ENCODE data around the gene KLHL40. TPM values are rescaled to one million over a fixed set of nuclear protein-coding genes. Genes with fewer than 3 reads are reported as not detected.

The KLHL40 gene
- polyA plus RNA-seq, 1 experiment, result not detected

DNA sequence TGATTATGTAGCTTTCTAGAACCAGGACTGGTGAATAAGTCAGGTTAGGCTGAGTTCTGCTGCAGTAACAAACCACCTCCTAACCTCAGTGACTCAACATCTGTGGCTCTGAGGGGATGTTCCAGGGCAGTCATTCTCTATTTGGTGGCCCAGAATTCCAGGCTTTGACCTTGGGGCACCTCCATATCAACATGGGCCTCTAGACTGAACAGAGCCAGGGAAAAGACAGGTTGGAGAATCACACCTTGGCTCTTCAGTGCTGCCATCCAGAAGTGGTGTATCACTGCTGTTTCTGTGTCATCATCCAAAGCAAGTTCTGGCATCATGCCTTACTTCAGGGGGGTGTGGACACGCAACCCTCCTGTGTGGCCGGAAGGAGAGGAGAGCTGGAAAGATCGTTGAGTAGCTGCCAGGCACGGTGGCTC is 16.5 kb upstream of the KLHL40 start:
- TF ChIP-seq CTCF (IDR thresholded peaks at IDR 0.05; ENCODE audit: low read depth, low read length), result no peak
- Histone ChIP-seq H3K27me3 (ENCODE audit: control insufficient read depth, insufficient read depth, low read length) (peaks cover 14% of the 10 kb centered on the region), H3K27ac (ENCODE audit: low read depth, low read length) (no peak overlapping the region), H3K9me3 (ENCODE audit: control insufficient read depth, insufficient read depth, low read length) (peaks cover 10% of the 10 kb centered on the region), H3K4me3 (ENCODE audit: low read depth, low read length) (no peak overlapping the region)
- ChIA-PET POLR2A (interaction anchor here (1.0 kb wide), 1 partner anchor 15 kb away, joined by 4 read pairs; the partner anchor contains the start of gene ZBTB47), CTCF (no interaction called here)
- DNase-seq (ENCODE audit: low read depth, low spot score), result no peak

DNA sequence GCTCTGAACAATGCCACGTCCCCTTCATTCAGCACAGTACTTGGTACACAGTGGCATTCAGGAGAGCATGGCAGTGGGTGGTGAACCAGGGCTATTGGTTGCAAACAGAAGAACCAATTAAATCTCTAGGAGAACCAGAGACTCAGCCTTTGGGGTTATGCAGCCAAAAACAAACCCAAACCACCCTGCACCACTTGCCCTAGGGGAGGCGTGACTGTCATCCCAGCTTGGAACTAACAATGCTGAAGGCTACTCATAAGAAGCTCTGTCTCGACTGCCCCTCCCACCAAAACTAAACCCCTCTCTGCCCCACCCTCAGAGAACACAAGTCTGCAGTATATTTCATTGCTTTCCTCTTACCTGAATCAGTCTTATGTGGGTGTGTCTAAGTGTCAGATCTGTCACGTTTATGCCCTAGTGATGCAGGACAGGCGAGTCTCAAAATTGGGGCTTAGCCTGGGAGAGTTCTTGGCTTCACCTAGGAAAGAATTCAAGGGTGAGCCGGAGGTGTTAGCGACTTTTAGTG is 15.2 kb upstream of the KLHL40 start:
- no peak for DNase-seq (ENCODE audit: low read depth, low spot score)
- ChIA-PET CTCF (no interaction called here), POLR2A (interaction anchor here (1.0 kb wide), 1 partner anchor 16 kb away, joined by 4 read pairs; the partner anchor contains the start of gene ZBTB47)
- TF ChIP-seq CTCF (IDR thresholded peaks at IDR 0.05; ENCODE audit: low read depth, low read length), result no peak
- H3K27ac ChIP-seq (ENCODE audit: low read depth, low read length), result no peak overlapping the region
- H3K4me3 ChIP-seq (ENCODE audit: low read depth, low read length), result no peak overlapping the region
- peaks cover 10% of the 10 kb centered on the region for H3K9me3 ChIP-seq (ENCODE audit: control insufficient read depth, insufficient read depth, low read length)
- H3K27me3 ChIP-seq (ENCODE audit: control insufficient read depth, insufficient read depth, low read length), result peaks cover 14% of the 10 kb centered on the region

DNA sequence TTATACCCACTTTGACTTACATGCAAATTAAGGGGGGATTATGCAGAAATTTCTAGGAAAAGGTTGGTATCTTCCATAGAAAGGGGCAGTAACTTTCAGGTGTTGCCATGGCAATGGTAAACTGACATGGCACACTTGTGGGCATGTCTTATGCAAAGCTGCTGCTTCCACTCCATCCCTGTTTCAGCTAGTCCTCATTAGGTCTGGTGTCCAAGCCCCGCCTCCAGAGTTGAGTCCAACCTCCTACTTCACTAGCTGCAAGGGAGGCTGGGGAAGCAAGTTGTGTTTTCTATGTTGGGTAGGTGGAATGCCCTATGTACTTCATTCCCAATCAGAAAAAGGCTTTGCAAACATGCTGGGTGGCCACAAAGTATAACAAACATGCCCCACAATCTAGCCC is 14.7 kb upstream of the KLHL40 start:
- POLR2A ChIA-PET, result no interaction called here

GRCh38 chr3:42672515-42672914 is 12.8 kb upstream of the KLHL40 start:
- ChIA-PET CTCF (no interaction called here), POLR2A (no interaction called here)
- H3K27ac ChIP-seq (ENCODE audit: low read depth, low read length), result no peak overlapping the region
- H3K4me3 ChIP-seq (ENCODE audit: low read depth, low read length), result no peak overlapping the region
- peaks cover 15% of the 10 kb centered on the region for H3K9me3 ChIP-seq (ENCODE audit: control insufficient read depth, insufficient read depth, low read length)
- DNase-seq (ENCODE audit: low read depth, low spot score), result no peak
- no peak for TF ChIP-seq CTCF (IDR thresholded peaks at IDR 0.05; ENCODE audit: low read depth, low read length)
- H3K27me3 ChIP-seq (ENCODE audit: control insufficient read depth, insufficient read depth, low read length), result peaks cover 14% of the 10 kb centered on the region

More for the DNA sequence above, 14.7 kb upstream of the KLHL40 start:
- DNase-seq (ENCODE audit: low read depth, low spot score), result no peak
- no peak overlapping the region for H3K27ac ChIP-seq (ENCODE audit: low read depth, low read length)
- CTCF ChIA-PET, result no interaction called here
- H3K4me3 ChIP-seq (ENCODE audit: low read depth, low read length), result no peak overlapping the region
- no peak for TF ChIP-seq CTCF (IDR thresholded peaks at IDR 0.05; ENCODE audit: low read depth, low read length)
- peaks cover 10% of the 10 kb centered on the region for H3K9me3 ChIP-seq (ENCODE audit: control insufficient read depth, insufficient read depth, low read length)
- peaks cover 14% of the 10 kb centered on the region for H3K27me3 ChIP-seq (ENCODE audit: control insufficient read depth, insufficient read depth, low read length)

- Histone ChIP-seq H3K27me3 (ENCODE audit: control insufficient read depth, insufficient read depth, low read length) (peaks cover 14% of the 10 kb centered on the region), H3K27ac (ENCODE audit: low read depth, low read length) (no peak overlapping the region), H3K4me3 (ENCODE audit: low read depth, low read length) (no peak overlapping the region), H3K9me3 (ENCODE audit: control insufficient read depth, insufficient read depth, low read length) (peaks cover 15% of the 10 kb centered on the region)
- TF ChIP-seq CTCF (IDR thresholded peaks at IDR 0.05; ENCODE audit: low read depth, low read length), result no peak
- ChIA-PET POLR2A (no interaction called here), CTCF (no interaction called here)
- DNase-seq (ENCODE audit: low read depth, low spot score), result no peak
Measured at GRCh38 chr3:42673082-42673481, 12.3 kb upstream of the KLHL40 start.
